Esophagus muscularis mucosa (tissue), 4 donors: ENCODE data around the gene ODF2L. TPM values are rescaled to one million over a fixed set of nuclear protein-coding genes. Genes with fewer than 3 reads are reported as not detected.
A peak's percentile ranks its signal among the peaks of the same experiment; 100 is the strongest.

ENCODE experiments used
- DNase-seq: peaks from one replicate; pipeline ENCODE4 v3.0.0-alpha.2; 2017; ENCODE audit errors: extremely low spot score
- H3K27ac ChIP-seq, 4 donors: fragments of 200-600 bp; sonication (generic); replicated peaks in 1 of 4; 1 replicate in 3 of 4; 2 replicates in 1 of 4; pipeline ENCODE4 v1.5.1; 2016 to 2019; ENCODE audit warnings: mild to moderate bottlenecking in 1 of 4
- H3K27me3 ChIP-seq, 4 donors: fragments of 200-600 bp; sonication (generic); one replicate each; pipeline versions ENCODE4 v1.5.1 to v1.6.0; 2016 to 2019
- H3K36me3 ChIP-seq, 4 donors: fragments of 200-600 bp; sonication (generic); one replicate each; pipeline ENCODE4 v1.5.1; 2016 to 2019
- H3K4me1 ChIP-seq, 4 donors: fragments of 200-600 bp; sonication (generic); one replicate each; pipeline ENCODE4 v1.5.1; 2016 to 2019
- H3K4me3 ChIP-seq, 4 donors: fragments of 200-600 bp; sonication (generic); 1 replicate in 2 of 4; 2 replicates in 2 of 4; pipeline ENCODE4 v1.5.1; 2016 to 2019; ENCODE audit warnings: mild to moderate bottlenecking in 4 of 4, moderate library complexity in 1 of 4
- H3K9me3 ChIP-seq, 4 donors: fragments of 200-600 bp; sonication (generic); 1 replicate in 3 of 4; 2 replicates in 1 of 4; pipeline ENCODE4 v1.5.1; 2016 to 2019
- EP300 ChIP-seq: sonication (generic); formaldehyde crosslinking; IDR thresholded peaks from one replicate; pipeline ENCODE4 v1.6.1; 2017; ENCODE audit warnings: antibody characterized with exemption
- POLR2A ChIP-seq: fragments of 450-650 bp; IDR thresholded peaks from one replicate; pipeline ENCODE4 v1.6.1; 2017; ENCODE audit warnings: antibody characterized with exemption, moderate library complexity, mild to moderate bottlenecking, low read depth
- POLR2AphosphoS5 ChIP-seq, 2 donors: sonication (generic); formaldehyde crosslinking; IDR thresholded peaks; one replicate each; pipeline ENCODE4 v1.6.1; 2017; ENCODE audit warnings: antibody characterized with exemption in 2 of 2
- WGBS: methylation state at CpG from one replicate; pipeline ENCODE4 v1.1.5; 2018; 5-methylcytosine and 5-hydroxymethylcytosine counted together
- intact Hi-C: fragments of 100-400 bp; cut with DNase I; formaldehyde crosslinking; loops from one replicate; pipeline ENCODE4 v1.15.1; 2023
- total RNA-seq, 4 donors: library from RNA; depleted of rRNA; stranded (reverse); fragments of >200 nt; gene quantifications; one replicate each; pipeline versions ENCODE4 v1.1.0 to v1.2.1, GENCODE V29; 2016
- TF ChIP-seq, protein P1 (sequence below), 3 experiments: fragments of 200-600 bp in 2 of 3; fragments of 450-650 bp in 1 of 3; sonication (generic) in 2 of 3; IDR thresholded peaks; one replicate each; pipeline ENCODE4 v1.5.1; 2017 to 2019; ENCODE audit warnings: antibody characterized with exemption in 3 of 3, mild to moderate bottlenecking in 2 of 3, moderate library complexity in 1 of 3

Gene ODF2L
- total RNA-seq, 4 donors from 2014 or later, result 11.6 to 18.7 (median 13.3) TPM

DNA sequence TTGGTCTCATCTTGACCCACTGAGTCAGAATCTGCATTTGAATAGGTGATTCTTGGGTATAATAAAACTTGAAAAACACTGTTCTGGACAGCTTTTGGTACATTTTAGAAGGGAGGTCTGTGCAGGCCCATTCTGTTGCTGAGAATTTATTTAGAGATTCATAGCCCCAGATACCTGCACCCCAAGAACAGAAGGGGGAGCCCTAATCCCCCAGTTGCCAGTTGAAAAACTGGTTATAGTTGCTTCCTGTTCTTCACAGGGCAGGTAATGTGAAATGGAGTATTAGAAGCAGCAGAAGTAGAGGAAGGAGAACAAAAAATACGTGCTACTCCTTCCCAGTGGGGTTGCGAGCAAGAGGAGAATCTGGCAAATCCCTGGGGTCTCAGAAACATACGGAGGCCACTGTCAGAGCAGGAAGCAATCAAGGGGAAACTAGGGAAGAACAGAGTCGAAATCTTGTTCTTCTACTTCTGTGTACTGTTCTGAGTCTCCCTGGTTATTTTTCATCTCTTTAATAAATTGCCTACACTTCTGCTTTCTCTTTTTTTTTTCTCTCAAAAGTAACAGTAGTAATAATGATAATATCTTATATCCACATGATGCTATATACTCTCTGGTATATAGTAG lies 23.3 kb upstream of the ODF2L start:
- TF ChIP-seq POLR2AphosphoS5 (IDR thresholded peaks at IDR 0.05), result no peak
- TF ChIP-seq, protein P1, sequence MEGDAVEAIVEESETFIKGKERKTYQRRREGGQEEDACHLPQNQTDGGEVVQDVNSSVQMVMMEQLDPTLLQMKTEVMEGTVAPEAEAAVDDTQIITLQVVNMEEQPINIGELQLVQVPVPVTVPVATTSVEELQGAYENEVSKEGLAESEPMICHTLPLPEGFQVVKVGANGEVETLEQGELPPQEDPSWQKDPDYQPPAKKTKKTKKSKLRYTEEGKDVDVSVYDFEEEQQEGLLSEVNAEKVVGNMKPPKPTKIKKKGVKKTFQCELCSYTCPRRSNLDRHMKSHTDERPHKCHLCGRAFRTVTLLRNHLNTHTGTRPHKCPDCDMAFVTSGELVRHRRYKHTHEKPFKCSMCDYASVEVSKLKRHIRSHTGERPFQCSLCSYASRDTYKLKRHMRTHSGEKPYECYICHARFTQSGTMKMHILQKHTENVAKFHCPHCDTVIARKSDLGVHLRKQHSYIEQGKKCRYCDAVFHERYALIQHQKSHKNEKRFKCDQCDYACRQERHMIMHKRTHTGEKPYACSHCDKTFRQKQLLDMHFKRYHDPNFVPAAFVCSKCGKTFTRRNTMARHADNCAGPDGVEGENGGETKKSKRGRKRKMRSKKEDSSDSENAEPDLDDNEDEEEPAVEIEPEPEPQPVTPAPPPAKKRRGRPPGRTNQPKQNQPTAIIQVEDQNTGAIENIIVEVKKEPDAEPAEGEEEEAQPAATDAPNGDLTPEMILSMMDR (IDR thresholded peaks at IDR 0.05), result peak in 1 of 3 experiments; percentile 42
- no peak for DNase-seq
- Histone ChIP-seq H3K9me3 (no peaks in the 10 kb centered on the region), H3K36me3 (no peaks in the 10 kb centered on the region), H3K27me3 (no peaks in the 10 kb centered on the region), H3K4me1 (no peaks in the 10 kb centered on the region), H3K27ac (no peak overlapping the region), H3K4me3 (no peak overlapping the region)
- intact Hi-C loops, result no loop called here
- 48% methylated on average over 4 of the region's 4 CpGs for whole genome bisulfite sequencing

DNA sequence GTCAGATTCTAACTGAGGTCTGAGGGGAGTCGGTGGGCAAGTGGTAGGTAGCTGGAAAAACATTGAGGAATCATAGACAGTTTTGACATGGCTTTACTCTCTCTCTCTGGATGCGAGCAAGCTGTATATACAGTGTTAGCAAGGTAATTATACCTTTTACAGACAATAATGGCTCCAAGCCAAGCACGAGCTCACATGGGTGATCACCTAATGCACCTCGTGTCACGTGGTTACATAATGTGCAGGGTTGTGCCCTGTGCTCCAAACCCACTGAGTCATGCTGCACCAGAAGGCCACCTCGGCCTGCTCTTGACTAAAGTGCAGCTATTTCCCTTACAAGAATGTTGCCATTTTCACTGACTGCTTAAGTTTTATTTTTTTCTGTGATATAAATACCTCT lies 20.2 kb upstream of the ODF2L start:
- TF ChIP-seq, protein P1 (IDR thresholded peaks at IDR 0.05), result no peak
- TF ChIP-seq POLR2A, result no peak
- TF ChIP-seq POLR2AphosphoS5 (IDR thresholded peaks at IDR 0.05), result no peak
- no peak for TF ChIP-seq EP300
- no peaks in the 10 kb centered on the region for H3K9me3 ChIP-seq
- H3K4me1 ChIP-seq, result no peaks in the 10 kb centered on the region
- no peaks in the 10 kb centered on the region for H3K36me3 ChIP-seq
- DNase-seq, result no peak
- no peak overlapping the region for H3K27ac ChIP-seq
- H3K27me3 ChIP-seq, result no peaks in the 10 kb centered on the region
- intact Hi-C loops, result no loop called here
- 77% methylated on average over 6 of the region's 6 CpGs for WGBS
- no peak overlapping the region for H3K4me3 ChIP-seq

DNA sequence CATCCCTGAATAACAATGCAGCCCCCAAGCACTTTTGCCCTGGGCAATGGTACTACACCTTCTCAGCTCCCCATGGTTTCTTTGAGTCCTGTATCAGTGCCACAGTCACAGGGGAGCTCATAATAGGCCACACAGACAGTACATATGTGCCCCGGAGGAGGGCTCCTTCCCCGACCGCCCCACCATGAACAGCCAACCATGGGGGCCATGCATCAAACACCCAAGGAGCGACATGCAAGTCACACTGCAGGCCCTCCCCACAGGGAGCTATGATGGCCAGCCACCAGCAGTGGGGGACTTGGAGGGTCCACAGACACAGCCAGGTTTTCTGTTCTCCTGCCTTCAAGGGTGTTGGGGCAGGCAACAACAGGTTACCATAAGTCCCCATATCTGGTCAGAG lies 14.8 kb upstream of the ODF2L start:
- TF ChIP-seq POLR2A, result no peak
- no peak overlapping the region for H3K4me3 ChIP-seq
- WGBS, result 87% methylated on average over 4 of the region's 4 CpGs
- no peak overlapping the region for H3K27ac ChIP-seq
- DNase-seq, result no peak
- no peaks in the 10 kb centered on the region for H3K9me3 ChIP-seq
- intact Hi-C loops, result no loop called here
- H3K27me3 ChIP-seq, result no peaks in the 10 kb centered on the region
- H3K4me1 ChIP-seq, result no peaks in the 10 kb centered on the region
- no peaks in the 10 kb centered on the region for H3K36me3 ChIP-seq

- intact Hi-C loops, result no loop called here
- Histone ChIP-seq H3K27me3 (no peaks in the 10 kb centered on the region), H3K9me3 (no peaks in the 10 kb centered on the region), H3K4me3 (no peak overlapping the region), H3K36me3 (no peaks in the 10 kb centered on the region), H3K4me1 (no peaks in the 10 kb centered on the region), H3K27ac (no peak overlapping the region)
- WGBS, result 86% methylated on average over 4 of the region's 6 CpGs
- peak; percentile 74 for DNase-seq
- TF ChIP-seq POLR2AphosphoS5 (IDR thresholded peaks at IDR 0.05) (no peak), POLR2A (no peak), EP300 (no peak)
- TF ChIP-seq, protein P1 (IDR thresholded peaks at IDR 0.05), result no peak
Observed at GRCh38 chr1:86409416-86410021, 13.4 kb upstream of the ODF2L start.

- intact Hi-C loops, result loop anchor here (10.0 kb wide), 1 partner anchor 308 kb away; the partner anchor contains the start of gene SH3GLB1
Observed at GRCh38 chr1:86396498-86396890, 371 bp upstream of the ODF2L start.

More at GRCh38 chr1:86396498-86396890, 371 bp upstream of the ODF2L start:
- Histone ChIP-seq H3K9me3 (no peaks in the 10 kb centered on the region), H3K27me3 (no peaks in the 10 kb centered on the region), H3K27ac (peak overlapping the region; percentile 76 to 81 (median 79)), H3K4me3 (peak overlapping the region; percentile 79 to 93 (median 90)), H3K4me1 (peaks cover 5 to 35% (median 28%) of the 10 kb centered on the region in 4 donors), H3K36me3 (no peaks in the 10 kb centered on the region)
- TF ChIP-seq EP300 (no peak), POLR2AphosphoS5 (IDR thresholded peaks at IDR 0.05) (no peak), POLR2A (no peak)
- TF ChIP-seq, protein P1 (IDR thresholded peaks at IDR 0.05), result no peak
- DNase-seq, result no peak
- 2% methylated on average over 9 of the region's 9 CpGs for WGBS
